ENCODE results near the gene RIC1. TPM values are rescaled to one million over a fixed set of nuclear protein-coding genes. Genes with fewer than 3 reads are reported as not detected.

The RIC1 gene
- total and polyA plus RNA-seq, 2 of the 13 experiments (the other 11 are each of a cell fraction or from before 2014, with no cell fraction given) = 18.2 to 19.0 TPM

- TF ChIP-seq, protein P1, sequence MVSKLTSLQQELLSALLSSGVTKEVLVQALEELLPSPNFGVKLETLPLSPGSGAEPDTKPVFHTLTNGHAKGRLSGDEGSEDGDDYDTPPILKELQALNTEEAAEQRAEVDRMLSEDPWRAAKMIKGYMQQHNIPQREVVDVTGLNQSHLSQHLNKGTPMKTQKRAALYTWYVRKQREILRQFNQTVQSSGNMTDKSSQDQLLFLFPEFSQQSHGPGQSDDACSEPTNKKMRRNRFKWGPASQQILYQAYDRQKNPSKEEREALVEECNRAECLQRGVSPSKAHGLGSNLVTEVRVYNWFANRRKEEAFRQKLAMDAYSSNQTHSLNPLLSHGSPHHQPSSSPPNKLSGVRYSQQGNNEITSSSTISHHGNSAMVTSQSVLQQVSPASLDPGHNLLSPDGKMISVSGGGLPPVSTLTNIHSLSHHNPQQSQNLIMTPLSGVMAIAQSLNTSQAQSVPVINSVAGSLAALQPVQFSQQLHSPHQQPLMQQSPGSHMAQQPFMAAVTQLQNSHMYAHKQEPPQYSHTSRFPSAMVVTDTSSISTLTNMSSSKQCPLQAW (CRISPR knock-in tag; IDR thresholded peaks at IDR 0.05) = 0 out of 2 replicates have a peak, but pooled peaks have one; percentile 23
- TF ChIP-seq SKIL (CRISPR knock-in tag; IDR thresholded peaks at IDR 0.05; ENCODE audit: borderline replicate concordance) (no peak), U2AF1 (optimal IDR thresholded peaks at IDR 0.05; ENCODE audit: low read depth, low read length) (no peak), HHEX (CRISPR knock-in tag; IDR thresholded peaks at IDR 0.05) (no peak), HNRNPH1 (optimal IDR thresholded peaks at IDR 0.05; ENCODE audit: low read depth, low read length) (no peak), NFAT5 (CRISPR knock-in tag; IDR thresholded peaks at IDR 0.05) (no peak), PAF1 (CRISPR knock-in tag; IDR thresholded peaks at IDR 0.05) (no peak), EP300 (IDR thresholded peaks at IDR 0.05; ENCODE audit: low read depth in 2 of 2, low read length in 2 of 2) (no peak), EP300 (CRISPR knock-in tag; IDR thresholded peaks at IDR 0.05; ENCODE audit: borderline replicate concordance) (no peak), STAG1 (CRISPR knock-in tag; IDR thresholded peaks at IDR 0.05) (peak; percentile 44), ZNF441 (CRISPR knock-in tag; IDR thresholded peaks at IDR 0.05; ENCODE audit: borderline replicate concordance) (peak; percentile 96), ZNF331 (CRISPR knock-in tag; IDR thresholded peaks at IDR 0.05) (no peak), ELF3 (CRISPR knock-in tag; IDR thresholded peaks at IDR 0.05) (peak; percentile 41; the same call in 1 of the 2 replicates)
- TF ChIP-seq, protein P2, sequence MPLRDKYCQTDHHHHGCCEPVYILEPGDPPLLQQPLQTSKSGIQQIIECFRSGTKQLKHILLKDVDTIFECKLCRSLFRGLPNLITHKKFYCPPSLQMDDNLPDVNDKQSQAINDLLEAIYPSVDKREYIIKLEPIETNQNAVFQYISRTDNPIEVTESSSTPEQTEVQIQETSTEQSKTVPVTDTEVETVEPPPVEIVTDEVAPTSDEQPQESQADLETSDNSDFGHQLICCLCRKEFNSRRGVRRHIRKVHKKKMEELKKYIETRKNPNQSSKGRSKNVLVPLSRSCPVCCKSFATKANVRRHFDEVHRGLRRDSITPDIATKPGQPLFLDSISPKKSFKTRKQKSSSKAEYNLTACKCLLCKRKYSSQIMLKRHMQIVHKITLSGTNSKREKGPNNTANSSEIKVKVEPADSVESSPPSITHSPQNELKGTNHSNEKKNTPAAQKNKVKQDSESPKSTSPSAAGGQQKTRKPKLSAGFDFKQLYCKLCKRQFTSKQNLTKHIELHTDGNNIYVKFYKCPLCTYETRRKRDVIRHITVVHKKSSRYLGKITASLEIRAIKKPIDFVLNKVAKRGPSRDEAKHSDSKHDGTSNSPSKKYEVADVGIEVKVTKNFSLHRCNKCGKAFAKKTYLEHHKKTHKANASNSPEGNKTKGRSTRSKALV (CRISPR knock-in tag; IDR thresholded peaks at IDR 0.05) = no peak
- TF ChIP-seq, protein P3, sequence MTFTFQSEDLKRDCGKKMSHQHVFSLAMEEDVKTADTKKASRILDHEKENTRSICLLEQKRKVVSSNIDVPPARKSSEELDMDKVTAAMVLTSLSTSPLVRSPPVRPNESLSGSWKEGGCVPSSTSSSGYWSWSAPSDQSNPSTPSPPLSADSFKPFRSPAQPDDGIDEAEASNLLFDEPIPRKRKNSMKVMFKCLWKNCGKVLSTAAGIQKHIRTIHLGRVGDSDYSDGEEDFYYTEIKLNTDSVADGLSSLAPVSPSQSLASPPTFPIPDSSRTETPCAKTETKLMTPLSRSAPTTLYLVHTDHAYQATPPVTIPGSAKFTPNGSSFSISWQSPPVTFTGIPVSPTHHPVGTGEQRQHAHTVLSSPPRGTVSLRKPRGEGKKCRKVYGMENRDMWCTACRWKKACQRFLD (CRISPR knock-in tag; IDR thresholded peaks at IDR 0.05; ENCODE audit: borderline replicate concordance) = no peak
Observed at GRCh38 chr9:5608298-5609225, 20.3 kb upstream of the RIC1 start (continued).
